Measurements from ENCODE around the gene TMTC1. TPM values are rescaled to one million over a fixed set of nuclear protein-coding genes. Genes with fewer than 3 reads are reported as not detected.

Gene TMTC1
- total and polyA plus RNA-seq, 2 of the 8 experiments (the other 6 are each of a cell fraction or from before 2014, with no cell fraction given), result 15.4 to 20.8 TPM

- Histone ChIP-seq H3K23me2 (ENCODE audit: low read depth, low read length) (no peaks in the 10 kb centered on the region), H2BK12ac (ENCODE audit: low read depth, low read length) (no peak overlapping the region), H3K9ac (replicated peaks in 1 of 4; ENCODE audit: extremely low read depth in 1 of 4, low read depth in 3 of 4, low read length in 3 of 4) (no peak overlapping the region), H3K18ac (ENCODE audit: extremely low read depth, low read length) (no peak overlapping the region), H3K4me2 (ENCODE audit: insufficient read depth in 1 of 2, low read depth in 2 of 2, low read length in 2 of 2) (no peak overlapping the region), H2BK120ac (replicated peaks; ENCODE audit: low read depth, low read length) (no peak overlapping the region), H3K14ac (ENCODE audit: insufficient read length) (no peak overlapping the region), H2BK15ac (ENCODE audit: low read length) (no peak overlapping the region), H4K20me1 (replicated peaks in 1 of 2; ENCODE audit: control insufficient read depth in 1 of 2, insufficient read depth in 2 of 2, low read length in 2 of 2) (peaks cover 0 to 2% of the 10 kb centered on the region in 2 experiments), H3K4ac (replicated peaks; ENCODE audit: insufficient read length, low read depth, low read length) (no peak overlapping the region), H3K27me3 (replicated peaks in 1 of 4; ENCODE audit: control insufficient read depth in 3 of 4, extremely low read depth in 1 of 4, insufficient read depth in 3 of 4, low read length in 3 of 4) (no peaks in the 10 kb centered on the region), H3K4me1 (replicated peaks in 1 of 4; ENCODE audit: control insufficient read depth in 3 of 4, insufficient read depth in 4 of 4, low read length in 3 of 4) (peaks cover 0 to 2% (median 0%) of the 10 kb centered on the region in 4 experiments; a peak in 1 of 7 replicates), H3K79me2 (ENCODE audit: control insufficient read depth in 1 of 2, insufficient read depth in 2 of 2, low read length in 2 of 2) (no peaks in the 10 kb centered on the region), H3K36me3 (ENCODE audit: control insufficient read depth in 2 of 4, insufficient read depth in 4 of 4, low read length in 3 of 4) (no peaks in the 10 kb centered on the region), H3K56ac (replicated peaks; ENCODE audit: insufficient read length, low read depth, low read length) (no peak overlapping the region), H2BK5ac (ENCODE audit: low read depth, low read length) (no peak overlapping the region), H3K79me1 (ENCODE audit: low read depth, low read length) (no peaks in the 10 kb centered on the region), H4K91ac (replicated peaks; ENCODE audit: insufficient read length, low read length) (no peak overlapping the region), H3K27ac (ENCODE audit: low read depth, low read length) (no peak overlapping the region), H2AFZ (ENCODE audit: low read length) (no peak overlapping the region), H4K8ac (ENCODE audit: extremely low read depth, insufficient read depth, low read length) (no peak overlapping the region), H4K5ac (ENCODE audit: insufficient read length, low read depth, low read length) (no peak overlapping the region), H2AK5ac (ENCODE audit: low read depth, low read length) (no peak overlapping the region), H2BK20ac (ENCODE audit: low read length) (no peak overlapping the region), H3K4me3 (ENCODE audit: extremely low read depth in 1 of 4, insufficient read depth in 2 of 4, low read depth in 3 of 4, low read length in 4 of 4) (no peak overlapping the region), H3K9me3 (ENCODE audit: insufficient read depth in 2 of 2, low read depth in 1 of 2, low read length in 1 of 2) (no peaks in the 10 kb centered on the region), H3K23ac (ENCODE audit: insufficient read length) (no peak overlapping the region)
- CTCF ChIA-PET (ENCODE audit: partially characterized antibody), result interaction anchor here (0.6 kb wide), 1 partner anchor 1272 kb away, joined by 4 read pairs; no protein-coding TSS in a partner anchor
- POLR2A ChIA-PET (ENCODE audit: partially characterized antibody), result no interaction called here
- FAIRE-seq (peak; percentile 71), DNase-seq (ENCODE audit: low read depth in 1 of 2, low spot score in 2 of 2) (no peak)
- WGBS, 2 experiments (ENCODE audit: extremely low coverage in 1 of 2, insufficient coverage in 1 of 2, insufficient read length in 1 of 2, insufficient replicate concordance in 2 of 2, low coverage in 1 of 2, low lambda C conversion rate in 2 of 2, missing lambda C conversion rate in 1 of 2), result 92% methylated on average over 2 of the region's 2 CpGs; no CpG with 5 or more reads in 1 of the 2 experiments
- TF ChIP-seq NRF1 (IDR thresholded peaks at IDR 0.05; ENCODE audit: low read depth, low read length) (no peak), ZNF274 (IDR thresholded peaks at IDR 0.05; ENCODE audit: borderline replicate concordance, extremely low read depth, low read length) (no peak), MAX (IDR thresholded peaks at IDR 0.05) (no peak), CEBPB (IDR thresholded peaks at IDR 0.05; ENCODE audit: low read depth, low read length) (peak; percentile 75)
These were observed 248.8 kb downstream of the TMTC1 start for GRCh38 chr12:29534935-29535334.
